ENCODE results near the gene KANK4.

DNA sequence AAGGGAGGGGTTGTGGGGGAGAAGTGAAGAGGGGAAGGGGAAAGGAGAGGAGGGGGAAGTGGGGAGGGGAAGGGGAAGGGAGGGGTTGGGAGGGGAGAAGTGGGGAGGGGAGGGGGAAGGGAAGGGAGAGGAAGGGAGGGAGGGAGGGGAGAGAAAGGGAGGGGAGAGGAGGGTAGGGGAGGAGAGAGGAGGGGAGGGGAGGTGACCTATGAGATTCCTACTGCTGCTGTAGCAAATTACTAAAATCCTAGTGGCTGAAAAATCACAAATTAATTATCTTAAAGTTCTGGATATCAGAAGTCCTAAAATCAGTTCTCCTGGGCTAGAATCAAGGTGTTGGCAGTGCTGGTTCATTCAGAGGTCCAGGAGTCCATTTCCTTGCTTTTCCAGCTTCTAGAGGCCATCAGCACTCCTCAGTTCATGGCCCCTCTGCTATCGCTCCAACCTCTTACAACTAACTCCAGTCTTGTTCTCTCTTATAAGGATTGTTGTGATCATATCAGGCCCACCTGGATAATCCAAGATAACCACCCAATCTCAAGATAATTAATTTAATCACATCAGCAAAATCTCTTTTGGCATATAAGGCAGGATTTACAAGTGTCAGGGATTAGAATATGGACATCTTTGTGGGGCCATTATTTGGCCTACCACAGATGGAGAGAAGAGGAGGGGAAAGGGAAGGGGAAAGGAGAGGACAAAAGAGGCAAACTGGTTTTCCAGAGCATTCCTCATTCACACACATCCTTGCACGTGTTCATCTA, 30.4 kb upstream of the KANK4 start:
- TF ChIP-seq CEBPB (IDR thresholded peaks at IDR 0.05; ENCODE audit: low read depth, low read length) (no peak), EZH2 (IDR thresholded peaks at IDR 0.05; ENCODE audit: low read depth, low read length, severe bottlenecking) (no peak), POLR2A (IDR thresholded peaks at IDR 0.05; ENCODE audit: control extremely low read depth in 1 of 2, low read depth in 2 of 2, low read length in 2 of 2) (no peak), JUN (IDR thresholded peaks at IDR 0.05; ENCODE audit: low read depth, low read length) (no peak), KDM5A (IDR thresholded peaks at IDR 0.05; ENCODE audit: low read length) (no peak), ZNF274 (IDR thresholded peaks at IDR 0.05; ENCODE audit: borderline replicate concordance, extremely low read depth, low read length) (no peak), SUZ12 (IDR thresholded peaks at IDR 0.05; ENCODE audit: low read length) (no peak), CREB1 (IDR thresholded peaks at IDR 0.05) (no peak), TAF1 (IDR thresholded peaks at IDR 0.05; ENCODE audit: low read depth, low read length) (no peak)
- TF ChIP-seq, protein P1, sequence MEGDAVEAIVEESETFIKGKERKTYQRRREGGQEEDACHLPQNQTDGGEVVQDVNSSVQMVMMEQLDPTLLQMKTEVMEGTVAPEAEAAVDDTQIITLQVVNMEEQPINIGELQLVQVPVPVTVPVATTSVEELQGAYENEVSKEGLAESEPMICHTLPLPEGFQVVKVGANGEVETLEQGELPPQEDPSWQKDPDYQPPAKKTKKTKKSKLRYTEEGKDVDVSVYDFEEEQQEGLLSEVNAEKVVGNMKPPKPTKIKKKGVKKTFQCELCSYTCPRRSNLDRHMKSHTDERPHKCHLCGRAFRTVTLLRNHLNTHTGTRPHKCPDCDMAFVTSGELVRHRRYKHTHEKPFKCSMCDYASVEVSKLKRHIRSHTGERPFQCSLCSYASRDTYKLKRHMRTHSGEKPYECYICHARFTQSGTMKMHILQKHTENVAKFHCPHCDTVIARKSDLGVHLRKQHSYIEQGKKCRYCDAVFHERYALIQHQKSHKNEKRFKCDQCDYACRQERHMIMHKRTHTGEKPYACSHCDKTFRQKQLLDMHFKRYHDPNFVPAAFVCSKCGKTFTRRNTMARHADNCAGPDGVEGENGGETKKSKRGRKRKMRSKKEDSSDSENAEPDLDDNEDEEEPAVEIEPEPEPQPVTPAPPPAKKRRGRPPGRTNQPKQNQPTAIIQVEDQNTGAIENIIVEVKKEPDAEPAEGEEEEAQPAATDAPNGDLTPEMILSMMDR (IDR thresholded peaks at IDR 0.05; ENCODE audit: control extremely low read depth in 1 of 3, insufficient read depth in 1 of 3, low read depth in 1 of 3, low read length in 3 of 3) = no peak
- TF ChIP-seq, protein P2, sequence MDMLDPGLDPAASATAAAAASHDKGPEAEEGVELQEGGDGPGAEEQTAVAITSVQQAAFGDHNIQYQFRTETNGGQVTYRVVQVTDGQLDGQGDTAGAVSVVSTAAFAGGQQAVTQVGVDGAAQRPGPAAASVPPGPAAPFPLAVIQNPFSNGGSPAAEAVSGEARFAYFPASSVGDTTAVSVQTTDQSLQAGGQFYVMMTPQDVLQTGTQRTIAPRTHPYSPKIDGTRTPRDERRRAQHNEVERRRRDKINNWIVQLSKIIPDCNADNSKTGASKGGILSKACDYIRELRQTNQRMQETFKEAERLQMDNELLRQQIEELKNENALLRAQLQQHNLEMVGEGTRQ (IDR thresholded peaks at IDR 0.05; ENCODE audit: low read length) = no peak
- TF ChIP-seq, protein P3, sequence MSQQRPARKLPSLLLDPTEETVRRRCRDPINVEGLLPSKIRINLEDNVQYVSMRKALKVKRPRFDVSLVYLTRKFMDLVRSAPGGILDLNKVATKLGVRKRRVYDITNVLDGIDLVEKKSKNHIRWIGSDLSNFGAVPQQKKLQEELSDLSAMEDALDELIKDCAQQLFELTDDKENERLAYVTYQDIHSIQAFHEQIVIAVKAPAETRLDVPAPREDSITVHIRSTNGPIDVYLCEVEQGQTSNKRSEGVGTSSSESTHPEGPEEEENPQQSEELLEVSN (IDR thresholded peaks at IDR 0.05) = no peak
- TF ChIP-seq, protein P4, sequence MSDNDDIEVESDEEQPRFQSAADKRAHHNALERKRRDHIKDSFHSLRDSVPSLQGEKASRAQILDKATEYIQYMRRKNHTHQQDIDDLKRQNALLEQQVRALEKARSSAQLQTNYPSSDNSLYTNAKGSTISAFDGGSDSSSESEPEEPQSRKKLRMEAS (IDR thresholded peaks at IDR 0.05) = no peak

All from H1 (cell line).